ENCODE data around the gene SLC12A7. TPM values are rescaled to one million over a fixed set of nuclear protein-coding genes. Genes with fewer than 3 reads are reported as not detected.
A peak's percentile ranks its signal among the peaks of the same experiment; 100 is the strongest.

SLC12A7 gene
- total RNA-seq, 4 donors from 2014 or later = 26.1 to 41.6 (median 29.1) TPM

DNA sequence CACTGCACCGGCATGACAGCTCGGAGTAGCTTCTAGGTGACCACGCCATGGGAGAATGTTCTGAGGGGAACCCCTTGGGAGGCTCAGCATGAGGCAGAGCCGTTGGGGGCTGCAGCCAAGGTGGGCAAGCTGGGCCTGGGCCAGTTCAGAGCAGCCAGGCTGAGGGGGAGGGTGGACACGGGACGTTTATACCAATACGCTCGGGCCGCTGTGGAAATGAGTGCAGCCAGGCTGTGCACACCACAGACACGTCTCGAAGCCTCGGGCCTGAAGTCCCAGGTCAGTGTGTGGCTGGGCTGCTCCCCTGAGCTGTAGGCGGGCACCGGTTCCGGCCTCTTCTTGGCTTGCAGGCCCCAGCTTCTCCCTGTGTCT lies 28.9 kb upstream of the SLC12A7 start:
- no peak overlapping the region for H3K4me3 ChIP-seq (replicated peaks in 1 of 3)
- intact Hi-C loops (cut with DNase I) = no loop called here
- 53 to 77% methylated on average over 9 to 14 of the region's 15 CpGs for WGBS, 2 donors

DNA sequence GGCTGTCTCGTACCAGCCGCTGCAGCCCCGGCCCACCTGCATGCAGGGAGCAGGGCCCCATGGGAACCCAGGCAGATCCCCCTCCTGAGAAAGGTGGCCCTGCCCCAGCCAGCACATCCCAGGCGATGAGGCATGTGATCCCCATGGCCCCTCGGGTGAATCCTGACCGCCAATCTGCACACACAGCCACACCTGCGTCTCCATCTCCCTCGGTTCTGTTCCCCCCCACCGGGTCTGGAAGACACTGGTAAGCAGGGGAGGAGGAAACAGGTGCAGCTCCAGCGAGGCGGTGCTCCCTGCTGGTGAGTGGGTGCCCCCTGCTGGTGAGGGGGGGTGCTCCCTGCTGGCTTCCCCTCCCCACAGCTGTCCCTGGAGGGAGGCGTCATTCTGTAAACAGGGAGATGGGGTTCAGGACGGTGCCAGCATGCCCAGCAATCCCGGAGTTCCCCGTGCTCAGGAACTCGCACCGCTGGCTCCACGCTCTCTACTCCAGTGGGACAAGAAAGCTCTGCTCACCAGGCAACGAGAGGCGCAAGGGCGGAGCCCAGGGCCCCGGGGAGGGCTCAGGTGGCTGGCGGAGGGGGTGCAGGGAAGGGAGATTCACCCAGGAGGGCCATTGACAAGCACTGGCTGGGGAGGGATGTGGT lies 28.4 kb upstream of the SLC12A7 start:
- intact Hi-C loops (cut with DNase I) = no loop called here
- DNase-seq = peak; percentile 75 to 77

More for the DNA sequence above, 28.9 kb upstream of the SLC12A7 start:
- Histone ChIP-seq H3K4me1 (peaks cover 0 to 14% of the 10 kb centered on the region in 2 donors), H3K9me3 (no peaks in the 10 kb centered on the region), H3K27me3 (no peaks in the 10 kb centered on the region), H3K36me3 (no peaks in the 10 kb centered on the region), H3K27ac (no peak overlapping the region)
- DNase-seq = no peak
- TF ChIP-seq, protein P1, sequence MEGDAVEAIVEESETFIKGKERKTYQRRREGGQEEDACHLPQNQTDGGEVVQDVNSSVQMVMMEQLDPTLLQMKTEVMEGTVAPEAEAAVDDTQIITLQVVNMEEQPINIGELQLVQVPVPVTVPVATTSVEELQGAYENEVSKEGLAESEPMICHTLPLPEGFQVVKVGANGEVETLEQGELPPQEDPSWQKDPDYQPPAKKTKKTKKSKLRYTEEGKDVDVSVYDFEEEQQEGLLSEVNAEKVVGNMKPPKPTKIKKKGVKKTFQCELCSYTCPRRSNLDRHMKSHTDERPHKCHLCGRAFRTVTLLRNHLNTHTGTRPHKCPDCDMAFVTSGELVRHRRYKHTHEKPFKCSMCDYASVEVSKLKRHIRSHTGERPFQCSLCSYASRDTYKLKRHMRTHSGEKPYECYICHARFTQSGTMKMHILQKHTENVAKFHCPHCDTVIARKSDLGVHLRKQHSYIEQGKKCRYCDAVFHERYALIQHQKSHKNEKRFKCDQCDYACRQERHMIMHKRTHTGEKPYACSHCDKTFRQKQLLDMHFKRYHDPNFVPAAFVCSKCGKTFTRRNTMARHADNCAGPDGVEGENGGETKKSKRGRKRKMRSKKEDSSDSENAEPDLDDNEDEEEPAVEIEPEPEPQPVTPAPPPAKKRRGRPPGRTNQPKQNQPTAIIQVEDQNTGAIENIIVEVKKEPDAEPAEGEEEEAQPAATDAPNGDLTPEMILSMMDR (IDR thresholded peaks at IDR 0.05) = no peak
- TF ChIP-seq POLR2A (IDR thresholded peaks at IDR 0.05) = no peak

DNA sequence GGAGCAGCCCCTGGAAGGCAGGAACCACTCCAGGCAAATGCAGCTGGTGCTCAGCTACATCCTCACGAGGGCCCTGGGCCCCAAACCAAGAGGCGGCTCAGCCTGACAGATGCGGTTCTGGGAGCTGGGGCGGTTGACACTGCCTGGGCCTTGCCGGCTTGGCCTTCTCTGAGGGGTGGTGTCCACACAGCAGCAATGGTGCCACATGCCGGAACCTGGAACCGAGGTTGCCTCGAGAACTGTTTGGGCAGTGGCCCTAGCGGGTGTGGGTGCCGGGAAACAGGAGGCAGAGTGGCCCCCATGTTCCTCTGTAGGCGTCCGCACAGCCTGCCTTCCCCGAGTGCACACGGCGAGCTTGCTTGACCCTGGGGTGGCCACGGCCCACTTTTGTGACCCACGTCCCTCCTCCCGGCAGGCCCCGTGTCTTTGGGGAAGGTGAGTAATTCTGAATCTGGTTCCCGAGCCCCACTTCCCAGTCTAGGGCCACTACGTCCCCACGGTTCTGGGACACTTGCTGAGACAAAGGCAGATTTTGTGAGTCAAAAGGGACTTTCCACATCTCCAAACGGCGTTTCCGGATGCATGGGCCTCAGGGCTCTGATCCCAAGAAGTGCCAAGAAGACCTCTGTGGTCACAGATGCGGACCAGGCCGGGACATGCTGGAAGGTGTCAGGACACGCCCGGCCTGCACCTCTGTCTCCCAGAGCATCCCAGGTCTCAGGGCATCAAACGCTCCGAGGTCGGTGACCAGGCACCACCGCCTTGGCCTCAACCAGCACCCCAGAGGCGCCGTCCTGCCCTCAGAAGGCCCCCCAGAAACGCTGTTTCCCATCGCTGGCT lies 27.7 kb upstream of the SLC12A7 start:
- 83 to 87% methylated on average over 13 to 30 of the region's 37 CpGs for WGBS, 2 donors
- Histone ChIP-seq H3K9me3 (no peaks in the 10 kb centered on the region), H3K4me1 (peaks cover 0 to 21% of the 10 kb centered on the region in 2 donors), H3K27ac (no peak overlapping the region), H3K36me3 (no peaks in the 10 kb centered on the region), H3K27me3 (no peaks in the 10 kb centered on the region), H3K4me3 (replicated peaks in 1 of 3) (no peak overlapping the region)
- intact Hi-C loops (cut with DNase I) = no loop called here
- DNase-seq = no peak
- TF ChIP-seq, protein P1 (IDR thresholded peaks at IDR 0.05) = no peak
- TF ChIP-seq POLR2A (IDR thresholded peaks at IDR 0.05) = no peak

More for the DNA sequence above, 28.4 kb upstream of the SLC12A7 start:
- H3K9me3 ChIP-seq = no peaks in the 10 kb centered on the region
- H3K36me3 ChIP-seq = no peaks in the 10 kb centered on the region
- H3K27me3 ChIP-seq = no peaks in the 10 kb centered on the region
- no peak overlapping the region for H3K4me3 ChIP-seq (replicated peaks in 1 of 3)
- no peak for TF ChIP-seq POLR2A (IDR thresholded peaks at IDR 0.05)
- TF ChIP-seq, protein P1 (IDR thresholded peaks at IDR 0.05) = peak; percentile 55 to 75 (median 68)
- peaks cover 0 to 19% of the 10 kb centered on the region in 2 donors for H3K4me1 ChIP-seq
- WGBS, 2 donors = 27 to 37% methylated on average over 8 to 20 of the region's 23 CpGs
- H3K27ac ChIP-seq = no peak overlapping the region

DNA sequence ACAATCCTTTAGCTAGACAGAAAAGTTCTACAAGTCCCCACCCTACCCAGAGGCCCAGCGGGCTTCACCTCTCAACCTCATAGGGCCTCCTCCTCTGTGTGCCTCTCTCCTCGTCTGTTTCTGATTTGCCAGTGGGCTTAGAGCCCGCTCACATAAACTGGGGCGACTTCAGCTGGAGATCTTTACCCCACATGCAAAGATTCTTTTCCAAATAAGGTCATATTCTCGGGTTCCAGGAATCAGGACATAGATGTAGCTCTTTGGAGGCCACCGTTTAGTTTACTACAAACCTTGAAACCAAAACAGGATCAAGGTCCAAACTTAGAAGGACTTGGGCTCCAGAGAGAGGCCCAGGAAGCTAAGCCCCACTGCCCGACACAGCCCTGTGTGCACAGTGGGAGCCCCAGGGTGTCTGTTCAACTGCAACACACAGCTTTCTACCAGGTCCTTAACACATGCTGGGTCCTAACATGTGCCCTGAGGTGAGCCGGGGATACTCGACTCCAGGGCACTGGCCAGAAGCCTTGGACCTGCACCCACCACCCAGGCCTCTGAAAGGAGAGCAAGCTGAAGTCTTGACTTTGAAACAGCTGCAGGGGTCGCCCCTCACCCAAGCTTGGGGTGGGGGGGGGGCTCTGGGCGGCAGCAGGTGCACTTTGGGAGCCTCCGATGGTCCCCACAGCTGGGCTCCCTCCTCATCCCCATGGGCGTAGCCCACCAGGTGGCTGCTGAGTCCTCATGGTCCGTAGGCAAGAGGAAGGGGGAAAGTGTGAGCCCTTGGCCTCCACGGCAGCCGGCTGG lies 26.8 kb upstream of the SLC12A7 start:
- WGBS, 2 donors = 93 to 94% methylated on average over 11 to 12 of the region's 16 CpGs
- DNase-seq = no peak
- TF ChIP-seq POLR2A (IDR thresholded peaks at IDR 0.05) = no peak
- TF ChIP-seq, protein P1 (IDR thresholded peaks at IDR 0.05) = no peak
- Histone ChIP-seq H3K4me1 (peaks cover 0 to 21% of the 10 kb centered on the region in 2 donors), H3K27me3 (no peaks in the 10 kb centered on the region), H3K36me3 (no peaks in the 10 kb centered on the region), H3K4me3 (replicated peaks in 1 of 3) (no peak overlapping the region), H3K27ac (no peak overlapping the region), H3K9me3 (no peaks in the 10 kb centered on the region)
- intact Hi-C loops (cut with DNase I) = no loop called here

All from thyroid gland (tissue), 4 donors.